D721Med (cell line): ENCODE measurements around the gene TMEM204.
"Not testable (repeated sequence)": the region's sequence is repeated elsewhere in the genome, so short reads cannot be mapped to it uniquely, and the experiment has no call there.

ENCODE experiments used
- DNase-seq: peaks from one replicate; pipeline ENCODE4 v3.0.0; 2011; ENCODE audit warnings: low spot score; ENCODE audit not compliant: insufficient read length
- FAIRE-seq: peaks from 2 replicates; lab custom pipeline; 2011; peaks lifted over from hg19 to GRCh38; lab: Jason Lieb, UNC
- CTCF ChIP-seq: IDR thresholded peaks from 2 replicates; pipeline ENCODE4 v1.5.1; 2012; ENCODE audit warnings: mild to moderate bottlenecking, control low read depth; ENCODE audit not compliant: insufficient read depth; ENCODE audit errors: missing control alignments

The TMEM204 gene

DNA sequence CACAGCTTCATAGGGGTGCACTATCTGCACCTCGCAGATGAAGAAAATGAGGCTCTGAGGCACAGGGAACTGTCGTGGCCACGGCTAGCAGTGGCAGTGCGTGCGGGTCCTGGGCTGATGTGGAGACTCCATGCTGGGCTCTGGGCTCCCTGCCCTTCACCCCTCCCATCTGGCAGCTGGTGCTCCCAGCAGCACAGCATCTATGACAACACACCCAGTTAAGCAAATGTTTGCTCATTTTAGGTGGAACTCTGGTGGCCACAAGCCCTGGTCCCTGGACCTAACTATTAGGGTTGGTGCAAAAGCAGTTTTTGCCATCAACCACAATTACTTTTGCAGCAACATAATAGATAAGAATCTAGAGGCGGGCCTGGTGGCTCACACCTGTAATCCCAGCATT lies 47.5 kb downstream of the TMEM204 start:
- FAIRE-seq (no peak), DNase-seq (no peak)

GRCh38 chr16:1581804-1582203 lies 48.3 kb downstream of the TMEM204 start:
- TF ChIP-seq CTCF = no peak
- FAIRE-seq = no peak
- no peak for DNase-seq

More for the DNA sequence above, 47.5 kb downstream of the TMEM204 start:
- no peak for TF ChIP-seq CTCF

DNA sequence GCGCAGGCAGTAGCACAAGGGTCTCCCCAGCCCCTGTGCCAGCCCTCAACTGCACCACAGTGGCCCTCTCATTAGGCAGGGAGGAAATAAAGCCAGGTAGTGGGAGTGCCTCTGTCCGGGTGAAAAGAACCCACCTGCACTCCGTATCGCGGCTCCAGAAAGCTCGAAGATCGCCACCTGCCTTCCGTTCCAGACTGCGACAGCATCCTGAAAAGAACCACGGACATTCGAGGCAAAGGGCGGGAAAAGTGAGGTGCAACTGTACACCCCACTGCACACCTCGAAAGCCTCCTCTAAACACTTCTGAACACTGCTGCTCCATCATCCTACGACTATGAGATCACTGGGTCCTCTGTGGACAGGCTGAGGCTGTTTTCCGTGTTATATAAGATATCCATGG lies 49.7 kb downstream of the TMEM204 start:
- DNase-seq (no peak), FAIRE-seq (no peak)
- no peak for TF ChIP-seq CTCF

DNA sequence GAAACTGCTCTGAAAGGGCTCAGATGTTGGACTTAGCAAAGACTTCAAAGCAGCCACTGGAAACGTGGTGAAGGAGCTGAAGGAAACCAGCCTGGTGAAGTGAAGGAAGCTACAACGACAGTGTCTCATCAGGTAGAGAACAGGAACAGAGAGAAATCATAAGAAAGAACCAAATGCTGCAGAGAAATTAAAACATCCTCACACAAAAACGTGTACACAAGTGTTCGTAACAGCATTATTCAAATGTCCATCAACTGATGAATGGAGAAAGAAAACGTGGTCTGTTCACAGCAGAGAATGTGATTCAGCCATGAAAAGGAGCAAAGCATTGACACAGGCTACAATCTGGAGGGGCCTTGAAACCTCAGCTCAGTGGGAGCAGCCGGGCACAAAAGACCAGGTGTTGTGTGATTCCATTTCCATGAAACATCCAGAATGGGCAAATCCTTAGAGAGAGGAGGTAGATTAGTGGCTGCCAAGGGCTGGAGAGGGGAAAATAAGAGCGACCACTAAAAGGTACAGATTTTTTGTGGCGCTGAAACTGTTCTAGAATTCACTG lies 51.5 kb downstream of the TMEM204 start:
- no peak for FAIRE-seq
- TF ChIP-seq CTCF = no peak
- no peak for DNase-seq

DNA sequence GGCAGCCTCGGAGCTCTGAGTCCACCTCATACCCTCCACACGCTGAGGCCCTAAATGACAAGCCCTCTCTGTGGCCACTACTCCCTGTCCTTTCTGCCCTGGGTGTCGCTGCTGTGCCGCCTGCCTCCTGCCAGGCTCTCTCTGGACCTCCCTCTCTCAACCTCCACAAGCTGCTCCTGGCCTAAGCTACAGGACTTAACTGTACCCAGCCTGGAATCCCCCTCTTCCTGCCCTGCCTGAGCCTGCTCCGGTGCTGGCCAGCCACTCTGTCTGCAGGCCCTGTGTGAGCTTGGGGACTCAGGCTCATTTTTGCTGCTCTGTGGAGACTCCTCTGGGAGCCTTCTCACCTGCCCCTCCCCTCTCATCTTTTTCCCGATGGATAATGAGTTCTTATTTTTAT lies 56.9 kb downstream of the TMEM204 start:
- DNase-seq (no peak), FAIRE-seq (no peak)
- no peak for TF ChIP-seq CTCF

GRCh38 chr16:1590930-1591705 lies 57.7 kb downstream of the TMEM204 start:
- FAIRE-seq (no peak), DNase-seq (no peak)
- no peak for TF ChIP-seq CTCF

- no peak for FAIRE-seq
- DNase-seq = no peak
- no peak for TF ChIP-seq CTCF
Observed at GRCh38 chr16:1592446-1592845, 59.0 kb downstream of the TMEM204 start.

- not testable (repeated sequence) for FAIRE-seq, DNase-seq
Observed at GRCh38 chr16:1595511-1595910, 62.0 kb downstream of the TMEM204 start.
